LNCAP (cell line): ENCODE data around the gene DNAAF3.

ENCODE experiments used
- TF ChIP-seq, protein P1 (sequence below): fragments of 450-650 bp; IDR thresholded peaks from 2 replicates; pipeline ENCODE4 v1.5.1; 2017; ENCODE audit warnings: mild to moderate bottlenecking

Gene DNAAF3

DNA sequence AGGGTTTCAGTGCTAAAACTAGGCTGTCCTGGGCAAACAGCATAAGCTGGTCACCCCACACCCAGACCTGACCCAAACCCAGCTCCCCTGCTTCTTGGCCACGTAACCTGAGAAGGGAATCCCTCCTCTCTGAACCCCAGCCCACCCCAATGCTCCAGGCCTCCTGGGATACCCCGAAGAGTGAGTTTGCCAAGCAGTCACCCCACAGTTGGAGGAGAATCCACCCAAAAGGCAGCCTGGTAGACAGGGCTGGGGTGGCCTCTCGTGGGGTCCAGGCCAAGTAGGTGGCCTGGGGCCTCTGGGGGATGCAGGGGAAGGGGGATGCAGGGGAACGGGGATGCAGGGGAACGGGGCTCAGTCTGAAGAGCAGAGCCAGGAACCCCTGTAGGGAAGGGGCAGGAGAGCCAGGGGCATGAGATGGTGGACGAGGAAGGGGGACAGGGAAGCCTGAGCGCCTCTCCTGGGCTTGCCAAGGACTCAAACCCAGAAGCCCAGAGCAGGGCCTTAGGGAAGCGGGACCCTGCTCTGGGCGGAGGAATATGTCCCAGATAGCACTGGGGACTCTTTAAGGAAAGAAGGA lies 51.8 kb downstream of the DNAAF3 start:
- TF ChIP-seq, protein P1, sequence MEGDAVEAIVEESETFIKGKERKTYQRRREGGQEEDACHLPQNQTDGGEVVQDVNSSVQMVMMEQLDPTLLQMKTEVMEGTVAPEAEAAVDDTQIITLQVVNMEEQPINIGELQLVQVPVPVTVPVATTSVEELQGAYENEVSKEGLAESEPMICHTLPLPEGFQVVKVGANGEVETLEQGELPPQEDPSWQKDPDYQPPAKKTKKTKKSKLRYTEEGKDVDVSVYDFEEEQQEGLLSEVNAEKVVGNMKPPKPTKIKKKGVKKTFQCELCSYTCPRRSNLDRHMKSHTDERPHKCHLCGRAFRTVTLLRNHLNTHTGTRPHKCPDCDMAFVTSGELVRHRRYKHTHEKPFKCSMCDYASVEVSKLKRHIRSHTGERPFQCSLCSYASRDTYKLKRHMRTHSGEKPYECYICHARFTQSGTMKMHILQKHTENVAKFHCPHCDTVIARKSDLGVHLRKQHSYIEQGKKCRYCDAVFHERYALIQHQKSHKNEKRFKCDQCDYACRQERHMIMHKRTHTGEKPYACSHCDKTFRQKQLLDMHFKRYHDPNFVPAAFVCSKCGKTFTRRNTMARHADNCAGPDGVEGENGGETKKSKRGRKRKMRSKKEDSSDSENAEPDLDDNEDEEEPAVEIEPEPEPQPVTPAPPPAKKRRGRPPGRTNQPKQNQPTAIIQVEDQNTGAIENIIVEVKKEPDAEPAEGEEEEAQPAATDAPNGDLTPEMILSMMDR: no peak

DNA sequence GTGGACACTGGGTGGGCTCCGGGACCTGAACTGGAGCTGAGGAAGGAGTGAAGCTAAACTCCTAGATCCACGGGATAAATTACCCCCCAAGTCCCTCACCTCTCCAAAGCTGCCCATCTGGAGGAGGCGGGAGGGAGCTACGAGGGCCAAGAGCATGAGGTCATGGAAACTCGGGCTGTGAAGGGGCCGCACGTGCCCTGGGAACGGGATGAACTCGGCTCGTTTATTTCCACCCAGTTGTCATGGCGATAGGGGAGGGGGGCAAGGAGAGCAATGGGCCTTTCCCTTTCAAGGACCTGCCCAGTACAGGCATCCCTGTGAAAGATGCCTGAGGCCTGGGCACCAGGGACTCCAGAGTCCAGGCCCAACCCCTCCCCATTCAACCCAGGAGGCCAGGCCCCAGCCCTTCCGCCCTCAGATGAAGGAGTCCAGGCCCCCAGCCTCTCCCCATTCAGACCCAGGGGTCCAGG lies 52.8 kb downstream of the DNAAF3 start:
- TF ChIP-seq, protein P1: no peak

DNA sequence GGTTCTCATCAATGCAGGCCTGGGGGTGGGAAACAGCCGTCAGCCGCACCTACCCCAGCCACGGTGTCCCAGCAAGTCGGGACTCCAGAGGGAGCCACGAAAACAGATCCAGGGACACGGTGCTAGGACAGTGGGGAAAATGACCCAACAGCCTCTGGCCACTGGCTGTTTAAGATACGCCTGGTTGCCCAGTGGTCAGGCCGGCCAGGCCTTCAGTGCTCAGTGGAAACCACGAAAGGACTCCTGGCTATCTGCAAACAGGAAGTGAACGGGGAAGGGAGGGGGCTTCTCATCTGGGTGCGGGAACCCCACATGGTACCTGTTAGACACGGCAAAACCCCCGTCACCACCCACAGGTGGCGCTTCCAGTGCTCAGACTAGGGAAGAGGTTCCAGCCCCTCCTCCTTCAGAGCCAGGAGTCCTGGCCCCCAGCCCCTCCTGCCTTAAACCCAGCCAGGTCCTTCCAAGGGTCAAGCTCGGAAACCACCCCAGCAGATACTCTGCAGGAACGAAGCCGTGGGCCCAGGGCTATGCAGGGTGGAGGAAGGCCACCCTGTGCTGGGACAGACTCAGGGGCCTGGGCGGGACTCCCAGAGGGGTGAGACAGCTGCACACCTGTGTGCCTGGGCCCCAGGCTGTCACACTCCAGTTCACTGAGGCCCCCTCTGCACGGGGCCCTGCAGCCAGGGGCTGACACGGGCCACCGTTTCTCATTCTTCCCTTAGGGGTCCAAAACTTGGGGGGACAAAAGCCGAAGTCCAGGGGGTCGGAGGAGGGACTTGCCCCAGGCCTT lies 53.4 kb downstream of the DNAAF3 start:
- TF ChIP-seq, protein P1: no peak

DNA sequence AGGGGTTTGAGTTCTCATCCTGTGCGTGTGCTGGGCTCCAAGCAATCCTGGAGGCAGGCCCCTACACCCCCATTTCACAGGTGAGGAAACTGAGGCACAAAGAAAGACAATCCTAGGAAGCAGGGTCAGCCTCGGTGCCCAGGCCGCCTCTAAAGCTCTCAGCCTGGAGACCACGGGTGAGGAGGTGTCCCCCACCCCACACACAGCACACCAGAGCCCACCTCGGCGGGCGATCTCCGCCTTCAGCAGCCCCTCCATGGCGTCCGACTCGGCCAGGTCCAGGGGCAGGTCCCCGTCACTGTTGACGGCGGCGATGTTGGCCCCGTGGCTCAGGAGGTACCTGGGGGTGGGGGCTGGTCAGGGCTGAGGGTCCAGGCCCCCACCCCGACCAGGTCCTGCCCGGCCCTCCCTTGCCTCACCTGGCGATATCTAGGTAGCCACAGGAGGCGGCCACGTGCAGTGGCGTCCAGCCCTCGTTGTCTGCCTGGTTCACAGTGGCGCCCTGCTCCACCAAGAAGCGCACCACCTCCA lies 54.1 kb downstream of the DNAAF3 start:
- TF ChIP-seq, protein P1: no peak

DNA sequence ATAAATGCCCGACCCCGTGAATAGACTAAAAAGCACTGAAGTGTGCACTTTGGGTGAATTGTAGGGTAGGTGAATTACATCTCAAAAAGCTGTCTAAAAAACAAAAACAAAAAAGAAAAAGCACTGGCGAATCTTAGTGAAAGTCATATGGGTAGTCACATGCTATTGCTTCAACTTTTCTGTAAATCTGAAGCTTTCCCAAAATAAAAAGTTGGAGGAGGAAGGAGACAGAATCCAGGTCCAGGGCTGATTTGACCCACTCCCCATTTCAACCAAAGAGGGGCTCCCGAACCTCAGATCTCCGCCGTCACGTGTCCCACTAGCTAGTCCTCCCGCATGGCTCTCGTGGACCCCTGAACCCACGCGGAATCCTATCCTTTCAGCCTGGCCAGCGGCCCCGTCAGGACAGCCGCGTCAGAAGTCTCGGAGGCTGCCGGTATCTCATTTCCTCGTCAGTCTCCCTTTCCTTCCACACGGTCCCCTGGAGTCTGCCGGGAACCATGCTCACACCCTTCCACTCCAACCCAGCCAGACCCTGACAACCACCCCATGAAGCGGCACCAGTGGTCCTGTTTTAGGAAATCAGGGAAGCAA lies 55.1 kb downstream of the DNAAF3 start:
- TF ChIP-seq, protein P1: no peak

DNA sequence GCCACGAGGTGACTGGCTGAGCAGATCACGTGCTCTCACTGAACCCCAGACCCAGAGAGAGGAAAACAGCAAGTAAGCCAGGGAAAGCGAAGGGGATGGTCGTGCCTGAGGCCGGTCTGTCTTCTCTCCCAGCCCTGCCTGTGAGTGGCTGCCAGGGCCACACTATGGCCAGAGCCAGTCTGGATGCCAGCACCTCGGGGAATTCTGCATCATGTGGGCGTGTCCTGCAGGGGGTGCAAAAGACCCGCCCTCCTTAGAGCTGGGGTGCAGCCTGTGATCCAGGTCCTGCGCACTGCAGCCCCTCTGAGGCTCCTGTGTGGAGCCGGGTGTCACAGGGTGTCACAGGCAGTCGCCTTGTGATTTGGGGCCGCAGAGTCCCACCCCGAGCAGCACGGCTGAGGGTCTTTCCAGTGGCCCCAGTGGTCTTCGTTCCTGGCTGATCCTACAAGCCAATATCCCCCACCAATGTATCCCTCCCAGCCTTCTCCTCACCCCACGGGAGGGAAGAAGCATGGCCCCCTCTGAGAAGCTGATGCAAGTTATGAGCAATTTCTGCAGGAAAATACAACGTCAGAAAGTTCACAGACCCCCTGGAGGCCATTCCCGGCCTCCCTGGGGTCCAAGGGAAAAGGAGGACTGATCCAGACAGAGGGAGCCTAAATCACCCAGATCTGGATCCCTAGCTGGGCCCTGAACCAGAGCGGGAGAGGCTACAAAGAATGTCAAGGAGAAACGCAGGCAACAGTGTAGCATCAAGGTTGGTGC lies 56.7 kb downstream of the DNAAF3 start:
- TF ChIP-seq, protein P1: no peak
